PC-9 (cell line): ENCODE measurements around the gene NDUFS5. TPM values are rescaled to one million over a fixed set of nuclear protein-coding genes. Genes with fewer than 3 reads are reported as not detected.

Experiments
- BruUV-seq: library from RNA; stranded (reverse); fragments of 400-500 nt; replicated peaks from 2 replicates; lab custom pipeline; 2021; lab: Mats Ljungman, UMichigan
- CTCF ChIA-PET: fragments of 300-600 bp; sonication (Branson Sonifier 250); formaldehyde crosslinking; loops from one replicate; lab custom pipeline; 2022; ENCODE audit warnings: antibody characterized with exemption; lab: Charles Lee
- POLR2A ChIA-PET: fragments of 300-600 bp; sonication (Branson Sonifier 250); formaldehyde crosslinking; loops from one replicate; lab custom pipeline; 2022; ENCODE audit warnings: antibody characterized with exemption; ENCODE audit not compliant: unreplicated experiment; lab: Charles Lee
- DNase-seq, 2 experiments: peaks; one replicate each; pipeline versions ENCODE4 v3.0.0 to v3.0.0-alpha.2; 2015 to 2022; ENCODE audit warnings: mixed read lengths in 1 of 2
- H2AFZ ChIP-seq: fragments of 200-600 bp; sonication (generic); 2 replicates; pipeline ENCODE4 v1.8.1; 2017; ENCODE audit warnings: antibody characterized with exemption
- H3F3A ChIP-seq: fragments of 200-600 bp; sonication (generic); 2 replicates; pipeline ENCODE4 v1.8.1; 2017; ENCODE audit warnings: antibody characterized with exemption, mild to moderate bottlenecking, low read depth; ENCODE audit not compliant: insufficient read depth
- H3K27ac ChIP-seq: fragments of 200-600 bp; sonication (generic); 2 replicates; pipeline ENCODE4 v1.6.1; 2016; ENCODE audit warnings: mixed run types
- H3K27me3 ChIP-seq: fragments of 200-600 bp; sonication (generic); 2 replicates; pipeline ENCODE4 v1.6.1; 2016; ENCODE audit warnings: low read depth, mixed run types; ENCODE audit not compliant: insufficient read depth
- H3K36me3 ChIP-seq: fragments of 200-600 bp; sonication (generic); 2 replicates; pipeline ENCODE4 v1.6.1; 2016; ENCODE audit warnings: low read depth, mixed run types
- H3K4me1 ChIP-seq: fragments of 200-600 bp; sonication (generic); replicated peaks from 2 replicates; pipeline ENCODE4 v1.6.1; 2016; ENCODE audit warnings: mixed run types; ENCODE audit not compliant: insufficient read depth
- H3K4me2 ChIP-seq: fragments of 200-600 bp; sonication (generic); 2 replicates; pipeline ENCODE4 v1.6.1; 2017; ENCODE audit warnings: mixed run types
- H3K4me3 ChIP-seq: fragments of 200-600 bp; sonication (generic); 2 replicates; pipeline ENCODE4 v1.6.1; 2016; ENCODE audit warnings: mixed run types
- H3K79me2 ChIP-seq: fragments of 200-600 bp; sonication (generic); 2 replicates; pipeline ENCODE4 v1.6.1; 2017; ENCODE audit warnings: low read depth, mixed run types
- H3K9me2 ChIP-seq: fragments of 200-600 bp; sonication (generic); 2 replicates; pipeline ENCODE4 v1.8.1; 2017; ENCODE audit warnings: mild to moderate bottlenecking; ENCODE audit not compliant: insufficient read depth
- H3K9me3 ChIP-seq: fragments of 200-600 bp; sonication (generic); 2 replicates; pipeline ENCODE4 v1.8.1; 2016; ENCODE audit warnings: low read depth; ENCODE audit not compliant: insufficient read depth
- H4K20me1 ChIP-seq: fragments of 200-600 bp; sonication (generic); 2 replicates; pipeline ENCODE4 v1.8.1; 2017; ENCODE audit not compliant: insufficient read depth
- EZH2 ChIP-seq: fragments of 200-600 bp; sonication (generic); IDR thresholded peaks from 2 replicates; pipeline ENCODE4 v1.8.0; 2017; ENCODE audit warnings: antibody characterized with exemption, low read depth
- intact Hi-C: fragments of 100-400 bp; cut with micrococcal nuclease; formaldehyde crosslinking; loops from one replicate; pipeline ENCODE4 v1.10.0; 2022; ENCODE audit not compliant: unreplicated experiment
- total RNA-seq: library from RNA; stranded (reverse); gene quantifications from 2 replicates; pipeline ENCODE4 v1.2.3, GENCODE V29; 2021
- TF ChIP-seq, protein P1 (sequence below): fragments of 200-600 bp; sonication (generic); conservative IDR thresholded peaks from 2 replicates; pipeline ENCODE4 v1.6.1; 2017; ENCODE audit warnings: mixed run types, antibody characterized with exemption, mild to moderate bottlenecking, moderate library complexity

NDUFS5 gene
- total RNA-seq, 1 experiment from 2014 or later = 498 TPM

DNA sequence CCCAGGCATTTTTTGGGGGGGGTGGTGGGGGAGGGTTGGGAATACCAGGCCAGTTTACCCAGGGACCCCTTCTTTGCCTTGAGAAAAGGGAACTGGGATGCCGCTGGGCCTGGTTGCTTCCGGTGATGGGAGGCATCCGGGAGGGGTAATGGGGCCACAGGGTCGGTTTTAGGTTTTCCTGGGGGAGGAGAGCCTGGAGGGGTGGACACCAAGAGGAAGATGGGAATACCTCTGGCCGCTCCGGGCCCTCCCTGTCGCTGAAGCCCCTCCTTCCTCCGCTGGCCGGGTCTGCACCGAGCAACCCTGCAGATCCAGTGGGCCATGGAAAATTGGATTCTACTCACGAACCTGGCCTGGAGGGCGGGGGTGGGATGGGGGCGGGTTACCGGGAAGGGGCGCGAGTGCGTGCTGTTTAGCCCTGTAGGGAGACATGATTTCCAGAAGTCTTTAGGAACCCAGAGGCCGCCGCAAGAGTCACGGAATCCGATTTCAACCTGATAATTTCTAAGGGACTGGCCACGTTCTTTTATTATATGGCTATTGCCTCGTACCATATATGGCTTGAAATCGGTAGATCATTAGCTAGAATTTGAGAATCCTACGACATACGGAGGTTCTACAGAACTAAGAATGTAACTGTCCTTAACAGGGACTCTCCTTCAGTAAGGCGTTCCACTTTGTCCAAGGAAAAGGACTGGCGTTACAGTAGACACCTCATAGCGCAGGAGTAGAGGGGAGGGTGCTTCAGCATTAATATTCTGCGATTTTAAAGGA lies 34.3 kb upstream of the NDUFS5 start:
- H3K4me2 ChIP-seq = peak overlapping the region; percentile 90
- no peaks in the 10 kb centered on the region for H3K9me2 ChIP-seq
- no peak overlapping the region for H3K27ac ChIP-seq
- H3K36me3 ChIP-seq = peaks cover 12% of the 10 kb centered on the region; the same call in 1 of the 2 replicates
- POLR2A ChIA-PET = interaction anchor here (1.0 kb wide), 1 partner anchor 100 kb away, joined by 6 read pairs; no protein-coding TSS in a partner anchor
- no TSS peak for BruUV-seq
- peak overlapping the region; percentile 90 for H3K4me3 ChIP-seq
- peaks cover 26% of the 10 kb centered on the region for H3F3A ChIP-seq
- no peaks in the 10 kb centered on the region for H3K9me3 ChIP-seq
- peaks cover 49% of the 10 kb centered on the region for H4K20me1 ChIP-seq
- H2AFZ ChIP-seq = peak overlapping the region; percentile 59; the same call in 1 of the 2 replicates
- TF ChIP-seq, protein P1, sequence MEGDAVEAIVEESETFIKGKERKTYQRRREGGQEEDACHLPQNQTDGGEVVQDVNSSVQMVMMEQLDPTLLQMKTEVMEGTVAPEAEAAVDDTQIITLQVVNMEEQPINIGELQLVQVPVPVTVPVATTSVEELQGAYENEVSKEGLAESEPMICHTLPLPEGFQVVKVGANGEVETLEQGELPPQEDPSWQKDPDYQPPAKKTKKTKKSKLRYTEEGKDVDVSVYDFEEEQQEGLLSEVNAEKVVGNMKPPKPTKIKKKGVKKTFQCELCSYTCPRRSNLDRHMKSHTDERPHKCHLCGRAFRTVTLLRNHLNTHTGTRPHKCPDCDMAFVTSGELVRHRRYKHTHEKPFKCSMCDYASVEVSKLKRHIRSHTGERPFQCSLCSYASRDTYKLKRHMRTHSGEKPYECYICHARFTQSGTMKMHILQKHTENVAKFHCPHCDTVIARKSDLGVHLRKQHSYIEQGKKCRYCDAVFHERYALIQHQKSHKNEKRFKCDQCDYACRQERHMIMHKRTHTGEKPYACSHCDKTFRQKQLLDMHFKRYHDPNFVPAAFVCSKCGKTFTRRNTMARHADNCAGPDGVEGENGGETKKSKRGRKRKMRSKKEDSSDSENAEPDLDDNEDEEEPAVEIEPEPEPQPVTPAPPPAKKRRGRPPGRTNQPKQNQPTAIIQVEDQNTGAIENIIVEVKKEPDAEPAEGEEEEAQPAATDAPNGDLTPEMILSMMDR = no peak
- no peak for TF ChIP-seq EZH2
- CTCF ChIA-PET = interaction anchor here (0.6 kb wide), 1 partner anchor 16 kb away, joined by 5 read pairs; no protein-coding TSS in a partner anchor
- H3K4me1 ChIP-seq = peaks cover 28% of the 10 kb centered on the region
- H3K79me2 ChIP-seq = peaks cover 57% of the 10 kb centered on the region
- DNase-seq = peak in 1 of 2 experiments; percentile 50
- H3K27me3 ChIP-seq = no peaks in the 10 kb centered on the region
- intact Hi-C loops = loop anchor here (1.0 to 5.0 kb wide), 4 partner anchors 33 to 133 kb away; partner anchors contain the start of genes MYCBP, NDUFS5 and RRAGC

DNA sequence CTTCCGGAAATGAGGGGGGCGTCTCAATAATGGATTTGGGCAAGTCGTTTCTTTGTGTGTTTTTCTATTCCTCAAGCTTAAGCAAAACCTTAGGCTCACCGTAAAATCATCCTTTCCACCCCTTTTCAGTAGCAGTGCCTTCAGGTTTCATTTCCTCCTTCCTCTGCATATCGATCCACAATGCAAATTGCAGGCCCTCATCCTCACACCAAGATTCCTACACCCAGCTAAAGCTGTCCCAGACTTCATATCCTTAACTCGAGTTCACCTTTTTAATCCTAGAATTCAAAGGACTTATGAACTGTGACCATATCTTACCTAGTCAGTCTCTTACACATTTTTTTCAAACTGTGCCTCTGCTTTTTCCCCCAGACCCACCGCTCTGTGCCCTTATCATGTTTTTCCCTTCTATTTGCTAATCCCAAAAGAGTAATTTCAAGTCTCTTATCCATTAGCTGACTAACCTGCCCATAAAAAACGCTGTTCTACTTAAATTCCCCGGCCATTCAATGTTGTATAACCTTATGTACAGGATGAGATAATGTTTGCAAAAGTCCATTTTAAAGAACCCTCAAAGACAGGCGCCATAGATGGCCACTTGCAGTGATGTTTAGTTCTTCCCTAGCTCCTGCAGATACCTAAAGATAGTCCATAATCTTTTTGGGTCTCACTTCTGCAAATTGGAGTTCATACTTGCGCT lies 33.6 kb upstream of the NDUFS5 start:
- intact Hi-C loops = loop anchor here (5.0 kb wide), 1 partner anchor 35 kb away; the partner anchor contains the start of gene NDUFS5
- no peak overlapping the region for H2AFZ ChIP-seq
- peaks cover 24% of the 10 kb centered on the region for H3K4me1 ChIP-seq
- peak overlapping the region; percentile 90 for H3K4me3 ChIP-seq
- TF ChIP-seq, protein P1 = no peak
- no peak overlapping the region for H3K27ac ChIP-seq
- DNase-seq = no peak
- TSS peak; percentile 38 for BruUV-seq
- H3K36me3 ChIP-seq = peaks cover 18% of the 10 kb centered on the region; the same call in 1 of the 2 replicates
- CTCF ChIA-PET = interaction anchor here (0.6 kb wide), 1 partner anchor 16 kb away, joined by 5 read pairs; no protein-coding TSS in a partner anchor
- no peaks in the 10 kb centered on the region for H3K9me3 ChIP-seq
- H3F3A ChIP-seq = peaks cover 22% of the 10 kb centered on the region
- peak overlapping the region; percentile 90 for H3K4me2 ChIP-seq
- H4K20me1 ChIP-seq = peaks cover 56% of the 10 kb centered on the region
- no peaks in the 10 kb centered on the region for H3K27me3 ChIP-seq
- H3K9me2 ChIP-seq = no peaks in the 10 kb centered on the region
- H3K79me2 ChIP-seq = peaks cover 64% of the 10 kb centered on the region
- POLR2A ChIA-PET = interaction anchor here (0.5 to 1.0 kb wide), 2 partner anchors 42 to 100 kb away, joined by 6 to 10 read pairs; no protein-coding TSS in a partner anchor

DNA sequence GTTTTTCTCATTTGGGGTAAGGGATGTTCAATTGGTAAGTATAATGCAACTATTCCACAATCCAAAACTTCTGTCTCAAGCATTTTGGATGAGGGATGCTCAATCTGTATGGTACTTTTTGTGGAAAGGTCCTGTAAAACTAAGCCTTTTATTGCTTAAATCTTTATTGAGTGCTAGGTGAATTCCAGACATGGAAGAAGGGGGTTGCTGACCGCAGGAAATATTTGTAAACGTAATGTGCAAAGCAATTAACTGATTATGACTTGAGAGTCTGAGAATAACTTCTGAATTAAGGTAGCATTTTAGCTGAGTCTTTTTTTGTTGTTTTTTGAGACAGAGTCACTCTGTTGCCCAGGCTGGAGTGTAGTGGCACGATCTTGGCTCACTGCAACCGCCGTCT lies 32.0 kb upstream of the NDUFS5 start:
- peaks cover 72% of the 10 kb centered on the region for H4K20me1 ChIP-seq
- TF ChIP-seq EZH2 = no peak
- TF ChIP-seq, protein P1 = no peak
- peaks cover 32% of the 10 kb centered on the region for H3K36me3 ChIP-seq
- no peak overlapping the region for H2AFZ ChIP-seq
- peaks cover 22% of the 10 kb centered on the region for H3K4me1 ChIP-seq
- DNase-seq = no peak
- H3K4me3 ChIP-seq = no peak overlapping the region
- intact Hi-C loops = loop anchor here (5.0 kb wide), 1 partner anchor 33 kb away; the partner anchor contains the start of gene NDUFS5
- peaks cover 77% of the 10 kb centered on the region for H3K79me2 ChIP-seq
- H3K4me2 ChIP-seq = no peak overlapping the region
- H3K27me3 ChIP-seq = no peaks in the 10 kb centered on the region
- H3F3A ChIP-seq = peaks cover 30% of the 10 kb centered on the region
- ChIA-PET POLR2A (interaction anchor here (0.6 kb wide), 1 partner anchor 594 kb away, joined by 4 read pairs; no protein-coding TSS in a partner anchor), CTCF (no interaction called here)
- BruUV-seq = no TSS peak
- no peak overlapping the region for H3K27ac ChIP-seq
- no peaks in the 10 kb centered on the region for H3K9me3 ChIP-seq
- no peaks in the 10 kb centered on the region for H3K9me2 ChIP-seq
